Measurements from ENCODE around the gene CSNK1A1L. TPM values are rescaled to one million over a fixed set of nuclear protein-coding genes. Genes with fewer than 3 reads are reported as not detected.

Gene CSNK1A1L
- total and polyA plus RNA-seq, 11 donors: not detected

- Histone ChIP-seq H3K4me1 (no peaks in the 10 kb centered on the region), H3K27me3 (no peaks in the 10 kb centered on the region), H3K36me3 (no peaks in the 10 kb centered on the region), H3K27ac (no peak overlapping the region), H3K4me3 (no peak overlapping the region), H3K9me3 (no peaks in the 10 kb centered on the region)
- TF ChIP-seq POLR2A (IDR thresholded peaks at IDR 0.05) (no peak), CTCF (IDR thresholded peaks at IDR 0.05) (no peak)
- WGBS, 4 donors: 72 to 79% (median 75%) methylated on average over 4 of the region's 4 CpGs
- ATAC-seq (no peak), DNase-seq (no peak)
- intact Hi-C loops (cut with DNase I): no loop called here
Observed at GRCh38 chr13:37097076-37097475, 8.4 kb downstream of the CSNK1A1L start.

- Histone ChIP-seq H3K9me3 (no peaks in the 10 kb centered on the region), H3K27me3 (no peaks in the 10 kb centered on the region), H3K36me3 (no peaks in the 10 kb centered on the region), H3K27ac (no peak overlapping the region), H3K4me1 (no peaks in the 10 kb centered on the region), H3K4me3 (no peak overlapping the region)
- no peak for DNase-seq
- ATAC-seq: no peak
- intact Hi-C loops (cut with DNase I): no loop called here
- TF ChIP-seq POLR2A (IDR thresholded peaks at IDR 0.05): no peak
- no peak for TF ChIP-seq CTCF (IDR thresholded peaks at IDR 0.05)
- 88 to 93% (median 90%) methylated on average over 4 of the region's 4 CpGs for WGBS, 4 donors
Observed at GRCh38 chr13:37094840-37095239, 10.6 kb downstream of the CSNK1A1L start.

GRCh38 chr13:37094099-37094498 lies 11.4 kb downstream of the CSNK1A1L start:
- Histone ChIP-seq H3K27me3 (no peaks in the 10 kb centered on the region), H3K4me1 (no peaks in the 10 kb centered on the region), H3K4me3 (no peak overlapping the region), H3K36me3 (no peaks in the 10 kb centered on the region), H3K9me3 (no peaks in the 10 kb centered on the region), H3K27ac (no peak overlapping the region)
- TF ChIP-seq CTCF (IDR thresholded peaks at IDR 0.05) (no peak), POLR2A (IDR thresholded peaks at IDR 0.05) (no peak)
- ATAC-seq: no peak
- no peak for DNase-seq
- intact Hi-C loops (cut with DNase I): no loop called here
- 46 to 64% (median 56%) methylated on average over 3 of the region's 3 CpGs for WGBS, 4 donors

- peak in 1 of 4 donors; percentile 18 for ATAC-seq
- intact Hi-C loops (cut with DNase I): no loop called here
- WGBS, 4 donors: 73 to 87% (median 78%) methylated on average over 1 of the region's 1 CpG
Observed at GRCh38 chr13:37091835-37092234, 13.6 kb downstream of the CSNK1A1L start.

More at GRCh38 chr13:37091835-37092234, 13.6 kb downstream of the CSNK1A1L start:
- no peak overlapping the region for H3K27ac ChIP-seq
- peaks cover 0 to 3% (median 0%) of the 10 kb centered on the region in 12 donors for H3K4me1 ChIP-seq
- H3K36me3 ChIP-seq: no peaks in the 10 kb centered on the region
- no peak for DNase-seq
- no peak overlapping the region for H3K4me3 ChIP-seq
- H3K9me3 ChIP-seq: no peaks in the 10 kb centered on the region
- no peaks in the 10 kb centered on the region for H3K27me3 ChIP-seq
- TF ChIP-seq CTCF (IDR thresholded peaks at IDR 0.05) (no peak), POLR2A (IDR thresholded peaks at IDR 0.05) (no peak)

Data from heart left ventricle (tissue), 16 donors.